Stimulated activated CD8-positive, alpha-beta memory T cell treated with anti-CD3 and anti-CD28 coated beads, Interleukin-7, amount 100 ng/mL, for 1 hour (primary cell): ENCODE measurements around the gene CDX2.

Source experiments
- DNase-seq, 2 donors: peaks; one replicate each; pipeline ENCODE4 v3.0.0-alpha.2; 2020; ENCODE audit warnings: low read depth in 2 of 2

Gene CDX2

DNA sequence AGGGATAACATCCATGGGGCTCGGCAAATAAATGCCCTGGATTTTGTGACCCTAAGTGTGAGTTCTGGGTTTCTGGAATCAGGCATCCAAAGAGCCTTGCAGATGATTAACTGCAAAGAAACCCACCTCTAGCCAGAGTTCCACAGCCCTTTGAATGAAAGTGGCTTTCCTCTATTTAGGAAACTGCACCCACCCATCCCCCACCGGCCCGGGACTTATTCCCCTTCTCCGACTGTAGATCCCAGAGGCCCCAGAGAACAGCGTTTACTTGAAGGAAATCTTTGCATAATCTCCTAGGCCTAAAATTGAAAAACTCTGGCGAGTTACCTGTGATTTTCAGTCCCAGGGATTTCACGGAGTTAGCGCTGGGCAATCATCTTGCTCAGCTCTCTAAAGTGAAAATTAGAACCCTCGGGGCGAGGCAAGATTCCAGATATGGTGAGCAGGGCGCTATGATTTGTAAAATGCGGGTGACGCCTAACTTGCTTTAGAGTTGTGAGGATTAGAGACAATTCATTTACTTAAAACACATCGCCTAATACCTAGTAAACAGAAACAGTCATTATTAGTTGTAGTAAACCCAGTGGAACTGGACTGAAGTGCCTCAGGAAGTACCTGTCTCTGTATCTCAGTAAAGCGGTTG, 10.0 kb upstream of the CDX2 start:
- DNase-seq, result no peak

DNA sequence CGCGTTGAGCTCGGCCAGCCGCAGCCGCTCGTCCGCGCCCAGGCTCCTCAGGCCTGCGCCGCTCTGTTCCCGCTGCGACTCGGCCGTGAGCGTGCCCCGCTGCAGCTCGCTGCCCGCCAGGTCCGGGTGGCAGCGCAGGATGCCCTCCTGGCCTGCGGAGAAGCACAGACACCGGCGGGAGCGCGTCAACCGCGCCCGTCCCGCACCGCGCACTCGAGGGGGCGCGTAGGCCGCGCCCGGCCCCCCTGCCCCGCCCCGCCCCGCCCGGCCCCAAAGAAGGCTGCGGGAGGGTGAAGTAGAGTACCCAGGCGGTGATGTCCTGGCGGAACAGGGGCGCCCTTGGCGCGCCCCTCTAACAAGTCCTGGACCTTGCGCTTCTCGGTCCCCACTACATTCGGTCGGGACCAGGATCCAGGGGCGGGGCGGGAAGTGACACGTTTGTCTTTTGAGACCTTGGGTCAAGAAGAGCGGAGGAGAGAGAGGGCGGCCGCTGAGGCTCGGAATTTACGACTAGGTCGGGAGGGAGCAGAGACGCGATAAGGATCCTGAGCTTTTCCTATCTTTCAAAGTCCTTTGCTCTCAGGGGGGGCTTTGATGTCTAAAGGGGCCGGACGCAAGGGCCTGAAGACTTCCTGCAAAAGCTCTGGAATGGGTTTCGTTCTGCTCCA, 9.3 kb upstream of the CDX2 start:
- DNase-seq, result no peak

DNA sequence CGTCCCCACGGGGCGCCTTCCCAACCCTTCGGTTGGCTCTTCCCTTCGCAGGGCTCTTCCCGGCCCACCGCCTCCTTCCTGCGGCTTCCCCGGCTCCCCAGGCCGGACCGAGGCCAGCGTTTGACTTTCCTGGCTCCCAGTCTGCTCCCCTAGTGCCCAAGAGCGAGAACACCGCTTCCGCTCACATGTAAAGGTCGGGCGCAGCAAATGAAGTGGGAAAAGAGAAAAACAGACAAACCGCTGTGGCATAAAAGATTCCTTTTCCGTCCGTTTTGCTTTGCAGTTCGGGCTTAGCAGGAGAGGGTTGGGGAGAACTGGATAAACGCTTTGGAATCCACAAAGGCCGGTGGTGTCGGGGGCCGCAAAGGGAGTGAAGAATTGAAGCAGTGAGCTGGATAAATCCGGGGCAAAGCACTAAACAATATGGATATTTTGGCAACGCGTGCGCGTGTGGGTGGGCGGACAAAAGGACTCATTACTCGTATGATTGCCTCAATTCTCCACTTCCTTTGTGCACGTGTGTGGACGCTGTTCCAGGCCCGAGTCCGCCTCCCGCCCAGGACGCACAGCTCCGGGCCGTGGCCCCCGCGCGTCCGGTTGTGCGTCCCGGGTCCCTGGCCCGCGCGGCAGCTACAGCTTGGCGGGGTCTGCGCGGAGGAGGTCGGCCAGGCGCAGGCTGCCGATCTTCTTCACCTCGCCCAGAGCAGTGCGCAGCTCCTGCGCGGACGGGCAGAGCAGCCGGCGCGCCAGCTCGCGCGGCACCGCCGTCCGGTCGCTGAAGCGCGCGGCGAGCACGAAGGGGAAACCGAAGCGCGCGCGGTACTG, 8.6 kb upstream of the CDX2 start:
- DNase-seq, result no peak

DNA sequence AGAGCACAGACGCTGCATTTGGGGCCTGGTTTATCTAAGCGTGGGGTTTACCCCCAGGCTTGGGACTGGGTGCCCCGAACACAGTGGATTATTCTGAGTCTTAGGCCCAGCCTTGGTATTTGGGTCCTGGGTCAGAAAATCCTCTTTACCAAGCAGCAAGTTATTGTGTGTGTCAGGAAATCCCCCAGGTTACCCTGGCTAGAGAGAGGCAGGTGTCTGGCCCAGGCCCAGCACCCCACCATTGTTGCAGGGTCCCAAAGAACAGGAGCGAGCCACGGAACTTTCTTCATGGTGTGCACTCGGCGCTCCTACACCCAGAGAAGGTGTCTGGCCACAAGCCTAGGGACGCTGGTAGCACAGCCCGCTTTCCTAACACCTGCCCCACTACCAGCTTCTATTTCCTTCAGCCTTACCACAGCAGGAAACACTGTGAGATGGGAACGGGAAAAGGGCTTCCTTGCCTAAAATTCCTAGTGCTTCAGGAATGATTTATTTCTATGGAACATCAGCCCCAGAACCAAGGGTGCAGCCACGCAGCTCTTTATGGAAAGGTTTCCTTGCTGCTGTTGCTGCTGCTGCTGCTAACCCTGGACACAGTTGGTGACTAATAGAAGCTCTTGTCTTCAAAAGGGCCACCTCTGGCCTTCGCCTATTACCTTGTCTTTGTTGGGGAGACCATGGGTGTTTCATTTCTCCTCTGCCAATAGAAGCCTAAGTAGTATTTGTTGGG, 7.4 kb upstream of the CDX2 start:
- no peak for DNase-seq

DNA sequence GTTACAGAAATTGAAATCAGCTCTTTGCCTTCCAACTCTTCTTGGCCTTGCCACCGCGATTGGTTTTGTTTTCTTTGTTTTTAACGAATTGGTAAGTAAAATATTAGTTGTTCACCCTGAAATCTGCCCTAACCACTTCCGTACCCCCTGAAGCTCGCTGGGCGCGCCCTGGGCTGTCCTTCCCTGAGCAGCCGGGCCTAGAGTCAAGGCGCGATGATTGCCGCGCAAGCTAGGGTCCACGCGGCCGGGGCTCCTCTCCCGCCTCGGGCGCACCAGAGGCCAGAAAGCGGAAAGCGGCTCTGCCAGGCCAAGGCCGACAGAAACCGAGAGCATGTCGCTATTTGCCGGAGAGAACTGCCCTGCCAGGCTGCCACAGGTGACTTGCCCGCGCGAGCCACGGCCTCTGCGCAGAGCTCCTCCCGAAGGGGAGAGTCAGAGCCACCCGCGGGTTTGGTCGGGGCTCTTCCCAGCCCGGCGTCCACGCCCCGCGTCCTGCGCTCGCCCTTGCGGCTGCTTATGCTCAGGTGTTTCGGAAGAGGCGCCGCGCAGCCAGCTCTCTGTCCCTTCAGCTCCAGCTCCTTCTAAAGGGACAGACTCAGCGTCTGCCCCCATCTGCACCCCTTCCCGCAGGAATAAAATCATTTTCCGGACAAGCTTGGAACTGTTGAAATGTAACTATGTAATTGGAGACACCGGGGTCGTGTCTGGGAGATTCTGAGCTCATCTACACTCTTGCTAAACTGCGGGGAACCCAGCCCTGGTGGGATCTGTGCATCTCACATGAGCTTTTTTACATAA, 6.6 kb upstream of the CDX2 start:
- DNase-seq, result no peak

DNA sequence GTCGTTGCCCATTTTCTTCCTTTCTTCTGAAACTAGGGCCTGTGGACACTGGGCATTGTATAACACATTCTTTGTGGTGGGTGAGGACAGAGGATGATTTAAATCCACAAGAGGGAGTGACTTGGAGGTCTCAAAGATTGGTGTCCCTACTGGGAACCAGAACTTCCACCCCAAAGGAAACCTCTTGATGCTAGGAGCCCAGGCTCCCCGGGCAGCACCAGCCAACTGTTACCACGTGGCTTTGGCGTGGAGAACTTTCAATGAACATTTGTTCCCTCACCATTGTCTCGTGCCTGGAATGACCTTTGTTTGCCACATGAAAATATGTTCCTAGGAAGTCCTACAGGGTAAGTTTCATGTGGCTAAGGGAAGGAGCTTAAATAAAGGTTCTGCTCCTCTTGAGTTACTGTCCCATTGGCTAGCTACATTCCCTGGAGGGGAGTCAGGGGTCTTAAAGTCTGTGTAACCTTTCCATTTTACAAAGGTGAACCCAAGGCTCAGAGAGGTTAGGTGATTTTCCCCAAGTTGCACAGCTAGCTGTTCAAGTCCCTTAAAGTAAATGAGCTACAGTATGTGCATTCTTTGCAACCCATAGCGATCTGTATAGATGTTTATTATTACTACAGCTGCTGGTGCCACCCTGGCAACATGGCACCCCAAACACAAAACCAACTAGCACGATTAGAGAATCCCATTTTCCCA, 5.0 kb upstream of the CDX2 start:
- no peak for DNase-seq

DNA sequence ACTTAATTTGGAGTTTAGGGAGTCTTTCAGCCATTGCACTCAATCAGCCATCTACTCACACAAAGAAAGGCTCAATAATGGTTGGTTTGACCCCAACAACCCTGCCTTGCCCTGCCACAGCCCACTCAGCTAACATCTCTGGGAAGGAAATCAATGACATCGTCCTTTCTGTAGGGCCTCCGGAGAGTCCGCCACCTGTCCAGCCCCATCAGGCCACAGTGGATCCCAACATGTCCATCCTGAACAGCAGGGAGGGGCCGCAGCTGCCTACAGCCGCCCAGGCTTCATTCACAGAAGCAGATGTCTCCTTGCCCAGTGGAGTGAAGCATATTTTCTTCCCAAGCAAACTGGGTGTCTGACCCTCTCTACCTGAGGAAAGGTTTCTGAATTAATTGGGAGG, 4.2 kb upstream of the CDX2 start:
- DNase-seq, result no peak

DNA sequence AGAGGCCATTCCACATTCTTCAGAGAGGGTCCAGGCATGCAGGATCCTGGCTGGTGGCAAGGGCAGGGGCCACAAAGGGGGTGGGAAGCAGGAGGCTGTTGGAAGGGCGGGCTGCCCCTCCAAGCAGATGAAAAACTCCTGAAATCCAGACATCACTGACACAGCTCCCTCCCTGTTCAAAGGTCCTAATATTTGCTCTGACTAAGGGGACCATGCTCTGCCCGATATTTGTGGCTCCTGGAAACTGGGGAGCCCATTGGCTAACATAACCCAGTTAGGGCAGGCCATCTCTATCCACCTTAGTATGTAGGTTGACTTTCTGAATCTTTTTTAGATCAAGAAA, 3.3 kb upstream of the CDX2 start:
- DNase-seq, result no peak

DNA sequence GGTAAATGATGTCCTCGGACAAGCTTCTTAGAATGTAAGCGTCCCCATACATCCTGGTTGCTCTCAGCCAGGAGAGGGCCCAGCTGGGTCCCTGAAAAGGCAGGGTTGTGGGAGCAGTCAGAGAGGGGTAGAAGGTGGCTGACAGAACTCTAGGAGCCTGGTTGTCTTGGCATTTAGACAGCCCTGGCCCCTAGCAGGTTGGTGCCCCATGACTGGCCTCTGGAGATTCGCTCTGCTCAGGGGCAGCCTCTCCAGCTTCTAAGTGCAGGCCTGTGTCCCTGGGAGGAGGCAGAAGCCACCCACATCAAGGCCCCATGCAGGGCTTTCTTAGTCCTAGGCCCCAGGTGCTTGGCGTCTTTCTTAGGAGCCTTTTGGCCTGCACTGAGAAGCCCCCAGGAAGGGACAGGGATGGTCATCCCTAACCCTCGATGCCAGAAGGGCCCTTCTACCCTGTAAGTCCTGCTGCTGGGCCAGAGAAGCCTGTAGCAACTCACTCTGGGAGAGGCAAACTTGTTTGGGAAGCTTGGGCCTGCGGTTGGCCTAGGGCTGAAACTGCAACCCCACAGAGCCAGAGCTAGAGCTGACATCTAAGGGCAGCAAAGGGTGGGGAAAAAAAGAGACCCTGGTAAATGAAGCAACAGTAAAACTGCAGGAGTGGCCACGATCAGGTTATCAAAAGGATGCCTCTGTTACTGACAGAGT, 2.8 kb upstream of the CDX2 start:
- no peak for DNase-seq

DNA sequence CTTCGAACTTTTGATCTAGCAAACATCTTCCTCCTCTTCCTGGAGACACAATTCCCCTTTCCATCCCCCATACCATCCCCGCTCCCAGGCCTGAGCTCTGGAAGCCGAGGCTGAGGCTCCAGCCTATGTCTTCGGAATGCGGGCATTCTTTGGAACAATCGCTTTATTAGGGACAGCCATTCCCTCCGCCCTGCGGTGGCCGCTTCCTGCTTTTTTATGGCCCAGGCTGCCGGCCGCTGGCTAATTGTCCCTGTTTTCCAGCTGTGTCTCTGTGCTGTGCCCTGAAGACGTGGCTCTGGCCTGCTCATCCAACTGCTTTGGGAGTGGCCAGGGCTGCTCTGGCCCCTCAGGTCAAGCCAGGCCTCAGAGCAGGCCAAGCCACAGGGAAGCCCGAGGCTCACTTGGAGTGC, 2.1 kb upstream of the CDX2 start:
- no peak for DNase-seq

DNA sequence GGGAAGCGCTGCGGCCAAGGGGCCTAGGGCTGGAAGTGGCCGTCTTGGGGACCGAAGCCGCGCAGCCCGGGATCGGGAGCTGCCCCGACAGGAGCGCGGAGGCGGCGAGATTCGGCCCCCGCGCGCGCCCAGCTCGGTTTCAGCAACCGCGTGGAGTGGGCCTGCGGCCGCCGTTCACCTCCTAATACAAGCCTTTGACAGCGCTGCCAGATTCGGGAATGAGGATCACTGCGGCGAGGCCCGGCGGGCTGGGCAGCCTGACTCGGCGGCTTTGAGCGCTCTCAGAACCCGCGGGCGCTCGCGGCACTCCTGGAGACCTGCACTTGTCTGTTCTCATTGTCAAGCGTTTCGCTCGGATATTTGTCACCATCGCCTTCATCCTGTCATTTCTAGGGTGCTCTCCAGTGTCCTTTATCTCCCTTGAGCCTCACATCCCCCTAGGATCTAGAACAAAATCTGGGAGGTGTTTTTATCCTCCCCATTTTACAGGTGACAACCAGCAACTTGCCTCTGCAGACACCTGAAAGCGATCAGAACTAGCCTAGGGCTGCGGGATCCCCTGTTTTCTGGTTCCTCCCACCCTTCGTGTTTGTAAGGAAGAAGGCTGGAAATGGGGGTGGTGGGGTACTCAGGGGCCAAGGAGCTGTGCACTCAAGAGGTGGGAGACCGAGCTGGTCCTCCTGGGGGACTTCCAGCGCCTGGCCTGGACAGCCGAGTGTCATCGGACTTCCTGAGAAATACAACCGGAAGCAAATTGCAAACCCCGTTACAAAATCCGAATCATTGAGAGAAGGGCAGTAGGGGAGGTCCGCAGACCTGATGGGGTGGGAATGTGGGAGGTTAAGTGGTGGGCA, 1.5 kb upstream of the CDX2 start:
- DNase-seq, result no peak

DNA sequence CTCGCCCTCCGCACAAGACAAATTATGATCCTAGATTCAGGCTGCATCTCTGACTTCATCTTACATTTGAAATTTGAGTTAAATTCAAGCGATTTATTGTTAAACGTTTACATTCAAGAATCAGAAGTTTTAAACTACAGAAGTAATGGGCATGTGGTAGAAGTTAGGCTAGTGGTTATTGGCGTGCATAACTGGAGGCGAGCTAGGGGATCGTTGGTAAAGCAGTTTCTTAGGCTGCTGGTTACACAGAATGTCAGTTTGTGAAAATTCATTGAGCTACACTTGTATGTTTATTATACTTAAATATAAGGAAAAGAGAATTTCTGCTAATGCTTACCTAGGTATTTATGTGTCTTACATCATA, 733 bp upstream of the CDX2 start:
- DNase-seq, result no peak

DNA sequence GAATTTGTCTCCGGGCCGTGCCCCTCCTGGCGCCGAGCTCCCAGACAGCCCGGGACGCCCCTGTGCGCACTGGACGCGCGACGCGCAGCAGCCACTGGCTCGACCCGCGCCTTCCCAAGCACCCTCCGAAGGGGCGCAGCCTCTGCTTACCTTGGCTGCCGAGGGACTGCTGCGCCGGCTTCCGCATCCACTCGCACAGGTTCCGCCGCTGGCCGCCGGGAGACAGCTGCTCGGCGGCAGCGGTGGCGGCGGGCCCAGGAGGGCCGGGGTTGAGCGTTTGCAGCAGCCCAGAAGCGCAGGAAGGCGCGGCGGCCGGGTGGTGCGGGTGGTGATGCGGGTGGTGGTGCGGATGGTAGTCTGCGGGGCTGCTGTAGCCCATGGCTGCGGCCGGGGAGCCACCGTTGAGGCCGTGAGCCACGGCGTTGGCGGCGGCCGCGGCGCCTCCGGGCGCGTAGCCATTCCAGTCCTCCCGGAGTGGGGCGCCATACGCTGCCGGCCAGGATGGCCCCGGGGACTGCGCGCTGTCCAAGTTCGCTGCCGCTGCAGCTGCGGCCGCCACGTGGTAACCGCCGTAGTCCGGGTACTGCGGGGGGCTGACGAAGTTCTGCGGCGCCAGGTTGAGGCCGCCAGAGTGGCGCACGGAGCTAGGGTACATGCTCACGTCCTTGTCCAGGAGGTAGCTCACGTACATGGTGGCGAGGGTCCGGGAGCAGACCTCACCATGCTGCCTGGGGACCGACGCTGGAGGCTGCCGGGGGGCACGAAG, 616 bp downstream of the CDX2 start:
- no peak for DNase-seq

DNA sequence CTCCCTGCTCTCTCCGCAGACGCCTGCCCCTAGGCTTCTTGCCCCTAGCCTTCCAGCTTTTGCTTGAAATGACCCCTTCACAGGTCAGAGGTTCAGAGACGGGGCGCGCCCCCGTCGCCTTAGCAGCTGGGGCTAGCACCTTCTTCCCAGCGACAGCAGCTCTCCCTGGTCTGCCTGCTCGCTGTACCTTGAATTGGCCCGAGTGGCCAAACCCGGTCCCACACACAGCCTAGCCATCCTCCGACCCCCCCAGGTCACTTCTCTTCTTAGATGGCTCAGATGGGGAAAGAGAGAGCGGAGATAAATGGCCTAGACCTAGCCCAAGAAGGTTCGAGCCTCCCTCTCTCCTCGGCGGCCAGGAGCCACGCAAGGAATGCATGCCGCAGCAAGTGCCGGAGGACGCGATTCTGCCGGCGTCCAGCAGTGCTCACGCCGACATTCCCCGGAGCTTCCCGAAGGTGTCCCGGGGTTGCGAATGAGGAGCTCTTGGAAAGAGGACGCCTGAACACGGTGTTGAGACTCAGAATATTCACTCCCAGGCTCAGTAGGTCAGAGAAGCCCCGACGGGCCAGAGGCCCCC, 1.3 kb downstream of the CDX2 start:
- no peak for DNase-seq

DNA sequence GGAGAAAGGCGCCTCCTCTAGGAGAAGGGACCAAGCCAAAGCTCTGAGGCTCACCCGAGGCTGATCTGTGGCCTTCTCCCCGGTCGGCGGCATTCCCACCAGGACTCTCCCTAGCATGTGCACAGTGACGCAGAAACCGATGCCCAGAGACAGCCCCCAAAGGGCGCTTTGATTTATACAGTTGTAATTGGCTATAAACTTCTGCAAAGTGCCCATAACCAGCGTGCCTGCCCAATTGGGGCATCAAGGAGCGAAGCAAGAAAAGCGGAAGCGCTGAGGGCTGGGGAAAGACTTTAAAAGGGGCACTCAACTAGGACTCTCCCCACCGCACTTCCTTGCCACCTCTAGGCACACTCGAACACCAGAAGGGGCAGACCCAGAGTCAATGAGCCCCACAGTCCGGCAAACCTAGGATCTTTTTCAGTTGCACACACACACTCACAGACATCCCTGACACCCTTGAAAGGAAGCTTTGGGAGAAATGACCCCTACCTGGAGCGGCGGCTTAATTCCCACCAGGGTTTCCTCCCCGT, 1.8 kb downstream of the CDX2 start:
- no peak for DNase-seq

DNA sequence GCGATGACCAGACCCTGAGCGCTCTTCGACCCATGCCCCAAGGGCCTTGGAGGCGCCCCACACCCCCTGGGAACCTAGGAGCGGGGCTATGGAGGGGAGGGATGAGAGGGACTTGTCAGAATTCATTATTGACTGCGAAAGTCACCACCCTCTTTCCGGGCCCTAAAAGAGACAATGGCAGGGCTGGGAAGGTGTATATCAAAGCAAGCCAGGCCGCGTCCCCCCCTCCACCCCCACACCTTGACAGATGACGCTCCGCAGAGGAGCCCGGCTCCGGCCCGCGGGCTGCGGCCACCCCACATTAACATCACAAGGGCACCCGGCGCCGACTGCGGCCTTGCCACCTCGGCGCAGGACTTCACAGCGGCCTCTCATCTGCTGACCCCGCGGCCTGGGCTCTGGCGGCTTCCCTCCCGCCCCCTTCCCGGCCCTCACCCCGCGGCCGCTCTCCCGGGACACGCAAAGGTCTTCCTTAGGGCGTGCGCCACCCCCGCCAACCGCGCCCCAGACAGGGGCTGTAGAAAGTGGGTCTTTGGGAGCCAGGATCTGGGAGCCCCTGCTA, 2.4 kb downstream of the CDX2 start:
- DNase-seq, result no peak

DNA sequence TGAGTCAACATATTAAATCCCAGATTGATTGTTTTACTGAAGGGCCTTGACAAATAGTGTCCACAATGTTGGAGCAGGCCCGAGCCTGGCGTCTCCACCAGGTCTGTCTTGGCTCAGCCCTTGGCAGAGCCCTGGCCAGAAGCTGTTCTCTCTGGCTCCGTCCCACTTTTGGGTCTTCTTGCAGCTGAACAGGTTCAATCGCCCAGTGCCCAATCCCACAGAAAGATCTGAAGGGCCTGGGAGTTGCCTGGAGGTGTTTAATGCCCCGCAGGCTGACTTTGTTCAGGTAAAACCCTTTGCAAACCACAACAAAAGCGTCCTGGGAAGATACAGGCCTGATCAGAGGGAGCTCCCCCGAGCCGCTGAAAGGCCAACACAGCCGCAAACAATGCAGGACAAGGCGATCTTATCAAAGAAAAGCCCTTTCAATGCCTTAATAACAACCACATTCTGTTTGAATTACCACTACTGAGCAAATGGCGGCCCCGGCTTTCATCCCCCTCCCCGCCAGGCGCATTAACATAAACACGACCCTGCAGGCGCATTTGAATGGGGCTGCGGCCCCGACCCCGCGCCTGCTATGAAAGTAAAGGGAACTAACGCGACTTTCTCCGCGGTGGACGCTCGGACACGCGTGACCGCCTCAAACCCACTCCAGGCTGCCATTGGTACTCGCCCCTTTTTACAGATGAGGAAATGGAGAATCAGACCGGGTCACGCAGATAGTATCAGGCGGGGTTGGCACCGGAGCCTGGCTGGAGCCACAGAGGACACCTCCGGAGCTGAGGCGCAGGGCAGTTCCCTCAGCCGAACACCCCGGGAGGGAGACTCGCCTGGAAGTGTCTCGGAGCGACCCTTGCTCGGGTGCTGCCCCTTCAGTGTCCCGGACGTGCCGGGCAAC, 3.1 kb downstream of the CDX2 start:
- DNase-seq, result no peak
